ENCODE measurements around the gene MRPS14.
A peak's percentile ranks its signal among the peaks of the same experiment; 100 is the strongest.
"Not testable (repeated sequence)": the region's sequence is repeated elsewhere in the genome, so short reads cannot be mapped to it uniquely, and the experiment has no call there.

The MRPS14 gene

DNA sequence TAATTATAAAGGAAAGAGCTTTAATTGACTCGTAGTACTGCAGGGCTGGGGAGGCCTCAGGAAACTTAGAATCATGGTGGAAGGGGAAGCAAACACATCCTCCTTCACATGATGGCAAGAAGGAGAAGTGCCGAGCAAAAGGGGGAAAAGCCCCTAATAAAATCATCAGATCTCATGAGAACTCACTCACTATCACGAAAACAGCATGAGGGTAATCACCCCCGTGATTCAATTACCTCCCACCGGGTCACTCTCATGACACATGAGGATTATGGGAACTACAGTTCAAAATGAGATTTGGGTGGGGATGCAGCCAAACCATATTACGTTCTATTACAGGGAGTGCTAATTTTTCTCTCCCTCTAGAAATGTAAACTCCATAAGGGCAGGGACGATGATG lies 14.2 kb upstream of the MRPS14 start:
- DNase-seq: no peak
- TF ChIP-seq CTCF (IDR thresholded peaks at IDR 0.05): no peak
- H3K4me1 ChIP-seq: no peaks in the 10 kb centered on the region
- intact Hi-C loops (cut with DNase I; ENCODE audit: low total_unique reads): loop anchor here (5.0 to 10.0 kb wide), 2 partner anchors 95 to 287 kb away; no protein-coding TSS in a partner anchor
- no peak overlapping the region for H3K4me3 ChIP-seq
- no peaks in the 10 kb centered on the region for H3K9me3 ChIP-seq
- no peak overlapping the region for H3K27ac ChIP-seq
- H3K27me3 ChIP-seq: no peaks in the 10 kb centered on the region
- no peaks in the 10 kb centered on the region for H3K36me3 ChIP-seq

DNA sequence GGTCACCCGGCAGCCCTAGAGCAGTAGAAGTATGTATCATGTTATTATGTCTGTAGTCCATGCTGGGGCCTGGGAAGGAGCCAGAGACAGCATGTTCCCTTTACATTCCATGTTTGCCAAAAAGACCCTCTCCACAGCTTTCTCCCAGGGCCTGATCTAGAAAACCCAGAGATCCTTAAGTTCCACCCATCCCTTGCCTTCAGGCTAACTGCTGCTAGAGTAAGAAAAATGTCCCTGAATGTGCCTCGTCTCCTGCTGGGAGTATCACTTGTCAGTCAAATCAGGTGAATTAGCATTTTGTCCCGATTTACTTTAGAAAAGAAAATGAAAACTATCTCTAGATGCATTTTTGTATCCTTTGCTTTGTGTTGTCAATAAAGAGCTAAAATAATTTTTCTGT lies 13.3 kb upstream of the MRPS14 start:
- intact Hi-C loops (cut with DNase I; ENCODE audit: low total_unique reads): loop anchor here (5.0 to 10.0 kb wide), 2 partner anchors 96 to 288 kb away; no protein-coding TSS in a partner anchor
- no peaks in the 10 kb centered on the region for H3K9me3 ChIP-seq
- H3K27me3 ChIP-seq: no peaks in the 10 kb centered on the region
- no peaks in the 10 kb centered on the region for H3K36me3 ChIP-seq
- no peaks in the 10 kb centered on the region for H3K4me1 ChIP-seq
- DNase-seq: no peak
- H3K4me3 ChIP-seq: no peak overlapping the region
- no peak overlapping the region for H3K27ac ChIP-seq
- no peak for TF ChIP-seq CTCF (IDR thresholded peaks at IDR 0.05)

GRCh38 chr1:175035865-175036264 lies 12.6 kb upstream of the MRPS14 start:
- no peaks in the 10 kb centered on the region for H3K36me3 ChIP-seq
- no peak for DNase-seq
- TF ChIP-seq CTCF (IDR thresholded peaks at IDR 0.05): no peak
- H3K4me1 ChIP-seq: no peaks in the 10 kb centered on the region
- no peak overlapping the region for H3K4me3 ChIP-seq
- intact Hi-C loops (cut with DNase I; ENCODE audit: low total_unique reads): loop anchor here (5.0 to 10.0 kb wide), 2 partner anchors 96 to 289 kb away; no protein-coding TSS in a partner anchor
- H3K27me3 ChIP-seq: no peaks in the 10 kb centered on the region
- H3K9me3 ChIP-seq: no peaks in the 10 kb centered on the region
- no peak overlapping the region for H3K27ac ChIP-seq

DNA sequence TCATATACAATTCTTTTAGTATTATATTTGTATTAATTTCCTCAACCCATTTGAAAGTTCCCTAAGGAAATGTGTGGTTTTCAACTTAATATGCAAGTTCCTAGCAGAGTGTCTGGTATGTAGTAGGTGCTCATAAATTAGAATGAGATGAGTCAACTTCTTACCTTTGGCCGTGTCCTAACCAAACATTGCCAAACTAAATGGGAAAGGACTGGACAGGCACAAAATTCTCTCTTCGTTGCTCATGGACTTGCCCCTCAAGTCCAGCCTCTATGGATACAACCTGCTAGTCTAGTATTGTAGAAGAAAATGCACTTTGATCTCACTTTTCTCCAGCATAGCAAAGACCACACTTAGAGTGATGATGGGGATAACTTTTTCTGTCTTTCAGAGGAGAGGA lies 11.6 kb upstream of the MRPS14 start:
- Histone ChIP-seq H3K36me3 (no peaks in the 10 kb centered on the region), H3K9me3 (no peaks in the 10 kb centered on the region), H3K27ac (no peak overlapping the region), H3K4me1 (no peaks in the 10 kb centered on the region), H3K4me3 (no peak overlapping the region), H3K27me3 (no peaks in the 10 kb centered on the region)
- no peak for TF ChIP-seq CTCF (IDR thresholded peaks at IDR 0.05)
- intact Hi-C loops (cut with DNase I; ENCODE audit: low total_unique reads): loop anchor here (5.0 to 10.0 kb wide), 3 partner anchors 83 to 290 kb away; no protein-coding TSS in a partner anchor
- no peak for DNase-seq

DNA sequence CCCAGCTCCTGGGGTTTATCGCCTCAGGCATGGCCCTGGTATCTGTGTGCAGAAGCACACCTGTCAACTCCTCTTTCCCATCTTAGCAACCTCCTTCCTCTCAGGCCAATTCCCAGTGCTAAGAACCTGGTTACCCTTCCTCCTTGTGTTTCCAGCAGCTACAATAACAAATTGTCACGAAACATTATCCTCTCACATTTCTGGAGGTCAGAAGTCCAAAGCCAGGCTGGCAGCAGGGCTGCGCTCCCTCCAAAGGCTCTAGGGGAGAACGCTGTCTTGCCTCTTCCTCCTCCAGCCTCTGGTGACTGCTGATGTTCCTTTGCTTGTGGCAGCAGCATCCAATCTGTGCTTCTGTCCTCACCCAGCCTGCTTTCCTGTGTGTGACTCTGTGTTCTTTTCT lies 10.7 kb upstream of the MRPS14 start:
- H3K9me3 ChIP-seq: no peaks in the 10 kb centered on the region
- H3K4me3 ChIP-seq: no peak overlapping the region
- no peak for DNase-seq
- no peak for TF ChIP-seq CTCF (IDR thresholded peaks at IDR 0.05)
- no peak overlapping the region for H3K27ac ChIP-seq
- no peaks in the 10 kb centered on the region for H3K36me3 ChIP-seq
- intact Hi-C loops (cut with DNase I; ENCODE audit: low total_unique reads): loop anchor here (5.0 to 10.0 kb wide), 2 partner anchors 83 to 291 kb away; no protein-coding TSS in a partner anchor
- no peaks in the 10 kb centered on the region for H3K27me3 ChIP-seq
- no peaks in the 10 kb centered on the region for H3K4me1 ChIP-seq

GRCh38 chr1:175024773-175025172 lies 1.5 kb upstream of the MRPS14 start:
- TF ChIP-seq CTCF (IDR thresholded peaks at IDR 0.05): no peak
- no peaks in the 10 kb centered on the region for H3K27me3 ChIP-seq
- H3K4me1 ChIP-seq: peaks cover 0 to 20% (median 7%) of the 10 kb centered on the region in 4 donors
- intact Hi-C loops (cut with DNase I; ENCODE audit: low total_unique reads): no loop called here
- no peak overlapping the region for H3K27ac ChIP-seq
- DNase-seq: no peak
- no peaks in the 10 kb centered on the region for H3K36me3 ChIP-seq
- H3K4me3 ChIP-seq: no peak overlapping the region
- H3K9me3 ChIP-seq: no peaks in the 10 kb centered on the region

- DNase-seq; H3K27me3 ChIP-seq; H3K9me3 ChIP-seq; H3K36me3 ChIP-seq; intact Hi-C loops (cut with DNase I; ENCODE audit: low total_unique reads): not testable (repeated sequence)
- Histone ChIP-seq H3K27ac (peak overlapping the region; percentile 80 to 86), H3K4me3 (peak overlapping the region; percentile 76 to 95), H3K4me1 (peaks cover 0 to 20% (median 7%) of the 10 kb centered on the region in 4 donors)
These were observed 657 bp upstream of the MRPS14 start for GRCh38 chr1:175023922-175024242.

Measured in tibial artery (tissue), 4 donors.